Mucosa of rectum (tissue), 2 donors: Measurements from ENCODE around the gene PLK5.
"Not testable (repeated sequence)": the region's sequence is repeated elsewhere in the genome, so short reads cannot be mapped to it uniquely, and the experiment has no call there.

Experiments
- H3K27ac ChIP-seq, 2 donors: one replicate each; pipeline ENCODE4 v1.7.0; 2013; ENCODE audit warnings: inconsistent platforms in 2 of 2, low read depth in 2 of 2, low read length in 2 of 2
- H3K27me3 ChIP-seq, 2 donors: one replicate each; pipeline ENCODE4 v1.7.0; 2013; ENCODE audit warnings: low read length in 2 of 2; ENCODE audit not compliant: control insufficient read depth in 2 of 2, insufficient read depth in 2 of 2
- H3K36me3 ChIP-seq, 2 donors: one replicate each; pipeline ENCODE4 v1.7.0; 2013; ENCODE audit warnings: low read length in 2 of 2; ENCODE audit not compliant: control insufficient read depth in 2 of 2, insufficient read depth in 2 of 2
- H3K4me1 ChIP-seq, 2 donors: one replicate each; pipeline ENCODE4 v1.7.0; 2013; ENCODE audit warnings: low read length in 2 of 2, mild to moderate bottlenecking in 1 of 2; ENCODE audit not compliant: control insufficient read depth in 2 of 2, insufficient read depth in 2 of 2
- H3K4me3 ChIP-seq, 2 donors: one replicate each; pipeline ENCODE4 v1.7.0; 2013; ENCODE audit warnings: low read length in 2 of 2
- H3K9ac ChIP-seq, 2 donors: one replicate each; pipeline ENCODE4 v1.7.0; 2013; ENCODE audit warnings: low read length in 2 of 2, low read depth in 1 of 2, mild to moderate bottlenecking in 1 of 2
- H3K9me3 ChIP-seq, 2 donors: one replicate each; pipeline ENCODE4 v1.7.0; 2013; ENCODE audit warnings: low read length in 2 of 2; ENCODE audit not compliant: control insufficient read depth in 2 of 2
- donor health status: healthy.
- donor health status: Normal muscosa, but diverticular disease.

Gene PLK5

DNA sequence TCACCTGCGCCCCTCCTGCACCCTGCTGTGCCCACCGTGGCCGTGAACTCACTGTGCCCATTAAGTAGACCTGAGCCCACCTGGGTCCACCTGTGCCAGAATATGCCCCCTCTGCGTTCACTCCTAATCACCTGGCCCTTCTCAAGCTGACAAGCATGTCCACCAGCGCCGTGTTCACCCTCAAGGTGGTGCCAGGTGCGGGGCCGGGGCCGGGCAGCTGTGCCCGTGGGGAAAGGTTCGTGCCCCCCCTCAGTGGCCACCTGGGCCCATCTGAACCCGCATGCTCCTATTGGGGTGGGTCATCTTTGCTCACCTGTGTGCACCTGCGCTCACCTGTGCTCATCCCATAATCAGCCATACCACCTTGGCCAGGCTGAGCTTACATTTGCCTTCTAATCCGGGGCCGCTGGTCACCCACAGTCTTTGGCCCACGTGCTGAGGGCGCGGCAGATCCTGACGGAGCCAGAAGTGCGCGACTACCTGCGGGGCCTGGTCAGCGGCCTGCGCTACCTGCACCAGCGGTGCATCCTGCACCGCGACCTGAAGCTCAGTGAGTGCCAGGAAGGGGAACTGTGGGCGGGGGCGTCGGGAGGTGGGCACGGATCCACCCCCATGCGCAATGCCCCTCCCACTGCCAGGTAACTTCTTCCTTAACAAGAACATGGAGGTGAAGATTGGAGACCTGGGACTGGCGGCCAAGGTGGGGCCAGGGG lies 2.3 kb downstream of the PLK5 start:
- H3K9me3 ChIP-seq: no peaks in the 10 kb centered on the region
- H3K27ac ChIP-seq: no peak overlapping the region
- H3K9ac ChIP-seq: no peak overlapping the region
- no peak overlapping the region for H3K4me3 ChIP-seq
- H3K4me1 ChIP-seq: no peaks in the 10 kb centered on the region
- peaks cover 24 to 30% of the 10 kb centered on the region in 2 donors for H3K27me3 ChIP-seq
- no peaks in the 10 kb centered on the region for H3K36me3 ChIP-seq

- H3K4me1 ChIP-seq: no peaks in the 10 kb centered on the region
- peaks cover 24 to 30% of the 10 kb centered on the region in 2 donors for H3K27me3 ChIP-seq
- no peaks in the 10 kb centered on the region for H3K9me3 ChIP-seq
These were observed 3.2 kb downstream of the PLK5 start for GRCh38 chr19:1526979-1527649.

DNA sequence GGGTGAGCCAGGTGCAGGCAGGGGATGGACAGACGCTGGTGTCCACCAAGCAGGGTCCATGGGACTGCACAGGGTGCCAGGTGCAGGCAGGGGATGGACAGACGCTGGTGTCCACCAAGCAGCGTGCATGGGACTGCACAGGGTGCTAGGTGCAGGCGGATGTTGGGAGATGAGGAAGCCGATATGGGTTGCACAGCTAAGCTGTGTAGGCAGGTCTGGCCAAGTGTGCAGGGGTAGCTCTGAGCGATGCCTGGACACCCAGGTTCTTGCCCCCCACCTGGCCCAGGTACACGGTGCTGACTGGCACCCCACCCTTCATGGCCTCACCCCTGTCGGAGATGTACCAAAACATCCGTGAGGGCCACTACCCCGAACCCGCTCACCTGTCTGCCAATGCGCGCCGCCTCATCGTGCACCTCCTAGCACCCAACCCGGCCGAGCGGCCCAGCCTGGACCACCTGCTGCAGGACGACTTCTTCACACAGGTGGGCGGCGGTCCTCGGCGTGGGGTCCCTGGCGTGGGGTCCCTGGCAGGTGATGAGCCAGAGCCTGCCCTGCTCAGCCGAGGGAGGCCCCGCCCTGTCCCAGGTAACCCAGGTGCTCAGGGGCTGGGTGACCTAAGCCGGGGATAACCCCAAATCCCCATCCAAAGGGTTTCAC lies 3.9 kb downstream of the PLK5 start:
- H3K27ac ChIP-seq: no peak overlapping the region
- no peaks in the 10 kb centered on the region for H3K36me3 ChIP-seq
- H3K9ac ChIP-seq: no peak overlapping the region
- H3K4me1 ChIP-seq: no peaks in the 10 kb centered on the region
- no peak overlapping the region for H3K4me3 ChIP-seq
- H3K27me3 ChIP-seq: peaks cover 22 to 28% of the 10 kb centered on the region in 2 donors
- no peaks in the 10 kb centered on the region for H3K9me3 ChIP-seq

More at GRCh38 chr19:1526979-1527649, 3.2 kb downstream of the PLK5 start:
- H3K36me3 ChIP-seq: no peaks in the 10 kb centered on the region
- H3K9ac ChIP-seq: no peak overlapping the region
- H3K27ac ChIP-seq: no peak overlapping the region
- H3K4me3 ChIP-seq: no peak overlapping the region

GRCh38 chr19:1528596-1529429 lies 4.9 kb downstream of the PLK5 start:
- Histone ChIP-seq H3K9ac (no peak overlapping the region), H3K9me3 (no peaks in the 10 kb centered on the region), H3K36me3 (no peaks in the 10 kb centered on the region), H3K4me1 (no peaks in the 10 kb centered on the region), H3K27ac (no peak overlapping the region), H3K4me3 (no peak overlapping the region), H3K27me3 (peaks cover 17 to 20% of the 10 kb centered on the region in 2 donors)

- Histone ChIP-seq H3K27ac (no peak overlapping the region), H3K36me3 (no peaks in the 10 kb centered on the region), H3K9ac (no peak overlapping the region), H3K4me1 (no peaks in the 10 kb centered on the region), H3K9me3 (no peaks in the 10 kb centered on the region), H3K27me3 (peaks cover 15 to 17% of the 10 kb centered on the region in 2 donors), H3K4me3 (no peak overlapping the region)
These were observed 5.5 kb downstream of the PLK5 start for GRCh38 chr19:1529430-1529816.

DNA sequence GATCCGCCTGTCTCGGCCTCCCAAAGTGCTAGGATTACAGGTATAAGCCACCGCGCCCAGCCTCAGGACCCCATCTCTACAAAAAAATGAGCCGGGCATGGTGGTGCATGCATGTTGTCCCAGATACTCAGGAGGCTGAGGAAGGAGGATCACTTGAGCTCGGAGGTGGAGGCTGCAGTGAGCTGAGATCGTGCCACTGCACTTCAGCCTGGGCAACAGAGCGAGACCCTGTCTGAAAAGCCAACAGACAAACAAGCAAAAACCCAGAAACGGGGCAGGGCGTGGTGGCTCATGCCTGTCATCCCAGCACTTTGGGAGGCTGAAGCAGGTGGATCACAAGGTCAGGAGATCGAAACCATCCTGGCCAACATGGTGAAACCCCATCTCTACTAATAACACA lies 7.0 kb downstream of the PLK5 start:
- not testable (repeated sequence) for H3K4me1 ChIP-seq, H3K4me3 ChIP-seq, H3K36me3 ChIP-seq, H3K9ac ChIP-seq, H3K27ac ChIP-seq, H3K27me3 ChIP-seq, H3K9me3 ChIP-seq

GRCh38 chr19:1531587-1531986 lies 7.7 kb downstream of the PLK5 start:
- H3K9ac ChIP-seq: no peak overlapping the region
- H3K27ac ChIP-seq: no peak overlapping the region
- H3K4me1 ChIP-seq: no peaks in the 10 kb centered on the region
- no peak overlapping the region for H3K4me3 ChIP-seq
- H3K36me3 ChIP-seq: no peaks in the 10 kb centered on the region
- H3K27me3 ChIP-seq: no peaks in the 10 kb centered on the region
- no peaks in the 10 kb centered on the region for H3K9me3 ChIP-seq

- H3K4me1 ChIP-seq: no peaks in the 10 kb centered on the region
- H3K4me3 ChIP-seq: no peak overlapping the region
- no peak overlapping the region for H3K9ac ChIP-seq
- no peaks in the 10 kb centered on the region for H3K36me3 ChIP-seq
- H3K27me3 ChIP-seq: no peaks in the 10 kb centered on the region
- H3K9me3 ChIP-seq: no peaks in the 10 kb centered on the region
- no peak overlapping the region for H3K27ac ChIP-seq
These were observed 8.1 kb downstream of the PLK5 start for GRCh38 chr19:1532003-1532402.

GRCh38 chr19:1533510-1534150 lies 9.8 kb downstream of the PLK5 start:
- no peaks in the 10 kb centered on the region for H3K27me3 ChIP-seq
- no peak overlapping the region for H3K9ac ChIP-seq
- no peaks in the 10 kb centered on the region for H3K36me3 ChIP-seq
- no peak overlapping the region for H3K27ac ChIP-seq
- H3K9me3 ChIP-seq: no peaks in the 10 kb centered on the region
- no peaks in the 10 kb centered on the region for H3K4me1 ChIP-seq
- H3K4me3 ChIP-seq: no peak overlapping the region
